HL-60 (cell line): ENCODE data around the gene CAPSL.

Experiments used
- DNase-seq, 2 experiments: peaks; one replicate each; pipeline ENCODE4 v3.0.0-alpha.2; 2010 to 2020; ENCODE audit warnings: low read depth in 1 of 2, low spot score in 1 of 2
- H3K27ac ChIP-seq: fragments of 250-450 bp; sonication (Bioruptor Pico); replicated peaks from 2 replicates; pipeline ENCODE4 v1.5.1; 2020; ENCODE audit warnings: mild to moderate bottlenecking, moderate library complexity
- H3K27me3 ChIP-seq: fragments of 250-450 bp; sonication (Bioruptor Pico); 2 replicates; pipeline ENCODE4 v1.5.1; 2021; ENCODE audit warnings: mild to moderate bottlenecking, moderate library complexity; ENCODE audit not compliant: insufficient read depth, poor library complexity, severe bottlenecking
- H3K4me3 ChIP-seq: replicated peaks from 2 replicates; pipeline ENCODE4 v1.5.1; 2011; ENCODE audit warnings: mild to moderate bottlenecking, control low read depth, low read length; ENCODE audit not compliant: insufficient read depth
- GABPA ChIP-seq: IDR thresholded peaks from 2 replicates; pipeline ENCODE4 v1.6.1; 2012; ENCODE audit warnings: low read depth
- POLR2AphosphoS5 ChIP-seq: IDR thresholded peaks from 2 replicates; pipeline ENCODE4 v1.6.1; 2012; ENCODE audit warnings: low read depth
- SPI1 ChIP-seq: IDR thresholded peaks from 2 replicates; pipeline ENCODE4 v1.6.1; 2012; ENCODE audit warnings: low read depth, mild to moderate bottlenecking, borderline replicate concordance
- TF ChIP-seq, protein P1 (sequence below): IDR thresholded peaks from 2 replicates; pipeline ENCODE4 v1.6.1; 2012; ENCODE audit warnings: low read depth; ENCODE audit not compliant: insufficient replicate concordance
- TF ChIP-seq, protein P2 (sequence below): IDR thresholded peaks from one replicate; pipeline ENCODE4 v1.5.1; 2011; ENCODE audit warnings: low read length, control low read depth, inconsistent platforms; ENCODE audit not compliant: insufficient read depth

The CAPSL gene

DNA sequence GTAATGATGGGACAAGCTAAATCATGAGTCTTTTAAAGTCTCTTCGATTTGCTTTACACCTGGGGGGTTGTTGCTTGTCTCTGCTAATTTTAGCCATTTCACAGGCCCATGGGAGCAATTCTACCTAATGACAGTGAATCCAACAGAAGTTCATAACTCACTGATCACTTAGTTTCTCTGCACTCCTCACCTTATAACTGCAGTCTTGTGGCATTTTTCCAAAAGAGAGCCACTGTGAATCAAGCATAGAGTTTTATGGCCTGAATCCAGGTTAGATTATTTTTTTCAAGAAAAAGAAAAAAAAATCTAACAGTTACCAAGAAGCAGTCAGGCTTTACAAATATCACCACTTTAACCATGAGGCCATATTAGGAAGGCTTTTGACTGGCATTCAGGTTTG, 83.2 kb downstream of the CAPSL start:
- no peak overlapping the region for H3K4me3 ChIP-seq
- no peaks in the 10 kb centered on the region for H3K27me3 ChIP-seq
- no peak for DNase-seq
- H3K27ac ChIP-seq = no peak overlapping the region
- no peak for TF ChIP-seq SPI1
- TF ChIP-seq, protein P1, sequence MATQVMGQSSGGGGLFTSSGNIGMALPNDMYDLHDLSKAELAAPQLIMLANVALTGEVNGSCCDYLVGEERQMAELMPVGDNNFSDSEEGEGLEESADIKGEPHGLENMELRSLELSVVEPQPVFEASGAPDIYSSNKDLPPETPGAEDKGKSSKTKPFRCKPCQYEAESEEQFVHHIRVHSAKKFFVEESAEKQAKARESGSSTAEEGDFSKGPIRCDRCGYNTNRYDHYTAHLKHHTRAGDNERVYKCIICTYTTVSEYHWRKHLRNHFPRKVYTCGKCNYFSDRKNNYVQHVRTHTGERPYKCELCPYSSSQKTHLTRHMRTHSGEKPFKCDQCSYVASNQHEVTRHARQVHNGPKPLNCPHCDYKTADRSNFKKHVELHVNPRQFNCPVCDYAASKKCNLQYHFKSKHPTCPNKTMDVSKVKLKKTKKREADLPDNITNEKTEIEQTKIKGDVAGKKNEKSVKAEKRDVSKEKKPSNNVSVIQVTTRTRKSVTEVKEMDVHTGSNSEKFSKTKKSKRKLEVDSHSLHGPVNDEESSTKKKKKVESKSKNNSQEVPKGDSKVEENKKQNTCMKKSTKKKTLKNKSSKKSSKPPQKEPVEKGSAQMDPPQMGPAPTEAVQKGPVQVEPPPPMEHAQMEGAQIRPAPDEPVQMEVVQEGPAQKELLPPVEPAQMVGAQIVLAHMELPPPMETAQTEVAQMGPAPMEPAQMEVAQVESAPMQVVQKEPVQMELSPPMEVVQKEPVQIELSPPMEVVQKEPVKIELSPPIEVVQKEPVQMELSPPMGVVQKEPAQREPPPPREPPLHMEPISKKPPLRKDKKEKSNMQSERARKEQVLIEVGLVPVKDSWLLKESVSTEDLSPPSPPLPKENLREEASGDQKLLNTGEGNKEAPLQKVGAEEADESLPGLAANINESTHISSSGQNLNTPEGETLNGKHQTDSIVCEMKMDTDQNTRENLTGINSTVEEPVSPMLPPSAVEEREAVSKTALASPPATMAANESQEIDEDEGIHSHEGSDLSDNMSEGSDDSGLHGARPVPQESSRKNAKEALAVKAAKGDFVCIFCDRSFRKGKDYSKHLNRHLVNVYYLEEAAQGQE = no peak
- TF ChIP-seq, protein P2, sequence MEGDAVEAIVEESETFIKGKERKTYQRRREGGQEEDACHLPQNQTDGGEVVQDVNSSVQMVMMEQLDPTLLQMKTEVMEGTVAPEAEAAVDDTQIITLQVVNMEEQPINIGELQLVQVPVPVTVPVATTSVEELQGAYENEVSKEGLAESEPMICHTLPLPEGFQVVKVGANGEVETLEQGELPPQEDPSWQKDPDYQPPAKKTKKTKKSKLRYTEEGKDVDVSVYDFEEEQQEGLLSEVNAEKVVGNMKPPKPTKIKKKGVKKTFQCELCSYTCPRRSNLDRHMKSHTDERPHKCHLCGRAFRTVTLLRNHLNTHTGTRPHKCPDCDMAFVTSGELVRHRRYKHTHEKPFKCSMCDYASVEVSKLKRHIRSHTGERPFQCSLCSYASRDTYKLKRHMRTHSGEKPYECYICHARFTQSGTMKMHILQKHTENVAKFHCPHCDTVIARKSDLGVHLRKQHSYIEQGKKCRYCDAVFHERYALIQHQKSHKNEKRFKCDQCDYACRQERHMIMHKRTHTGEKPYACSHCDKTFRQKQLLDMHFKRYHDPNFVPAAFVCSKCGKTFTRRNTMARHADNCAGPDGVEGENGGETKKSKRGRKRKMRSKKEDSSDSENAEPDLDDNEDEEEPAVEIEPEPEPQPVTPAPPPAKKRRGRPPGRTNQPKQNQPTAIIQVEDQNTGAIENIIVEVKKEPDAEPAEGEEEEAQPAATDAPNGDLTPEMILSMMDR = no peak
- TF ChIP-seq GABPA = no peak
- TF ChIP-seq POLR2AphosphoS5 = no peak
